ENCODE data around the gene PCDHA6.
"Not testable (repeated sequence)": the region's sequence is repeated elsewhere in the genome, so short reads cannot be mapped to it uniquely, and the experiment has no call there.

- TF ChIP-seq, protein P1, sequence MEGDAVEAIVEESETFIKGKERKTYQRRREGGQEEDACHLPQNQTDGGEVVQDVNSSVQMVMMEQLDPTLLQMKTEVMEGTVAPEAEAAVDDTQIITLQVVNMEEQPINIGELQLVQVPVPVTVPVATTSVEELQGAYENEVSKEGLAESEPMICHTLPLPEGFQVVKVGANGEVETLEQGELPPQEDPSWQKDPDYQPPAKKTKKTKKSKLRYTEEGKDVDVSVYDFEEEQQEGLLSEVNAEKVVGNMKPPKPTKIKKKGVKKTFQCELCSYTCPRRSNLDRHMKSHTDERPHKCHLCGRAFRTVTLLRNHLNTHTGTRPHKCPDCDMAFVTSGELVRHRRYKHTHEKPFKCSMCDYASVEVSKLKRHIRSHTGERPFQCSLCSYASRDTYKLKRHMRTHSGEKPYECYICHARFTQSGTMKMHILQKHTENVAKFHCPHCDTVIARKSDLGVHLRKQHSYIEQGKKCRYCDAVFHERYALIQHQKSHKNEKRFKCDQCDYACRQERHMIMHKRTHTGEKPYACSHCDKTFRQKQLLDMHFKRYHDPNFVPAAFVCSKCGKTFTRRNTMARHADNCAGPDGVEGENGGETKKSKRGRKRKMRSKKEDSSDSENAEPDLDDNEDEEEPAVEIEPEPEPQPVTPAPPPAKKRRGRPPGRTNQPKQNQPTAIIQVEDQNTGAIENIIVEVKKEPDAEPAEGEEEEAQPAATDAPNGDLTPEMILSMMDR (IDR thresholded peaks at IDR 0.05) = not testable (repeated sequence)
- not testable (repeated sequence) for TF ChIP-seq POLR2A (IDR thresholded peaks at IDR 0.05)
These were observed 4.8 kb upstream of the PCDHA6 start for GRCh38 chr5:140822969-140823368.
